GM21423 (cell line): ENCODE results near the gene SERPINA3.

Source experiments
- ATAC-seq: cut with Tn5 transposase; IDR thresholded peaks from one replicate; pipeline ENCODE4 v1.9.1; 2021; ENCODE audit warnings: mild to moderate bottlenecking, moderate library complexity; ENCODE audit not compliant: unreplicated experiment

SERPINA3 gene

DNA sequence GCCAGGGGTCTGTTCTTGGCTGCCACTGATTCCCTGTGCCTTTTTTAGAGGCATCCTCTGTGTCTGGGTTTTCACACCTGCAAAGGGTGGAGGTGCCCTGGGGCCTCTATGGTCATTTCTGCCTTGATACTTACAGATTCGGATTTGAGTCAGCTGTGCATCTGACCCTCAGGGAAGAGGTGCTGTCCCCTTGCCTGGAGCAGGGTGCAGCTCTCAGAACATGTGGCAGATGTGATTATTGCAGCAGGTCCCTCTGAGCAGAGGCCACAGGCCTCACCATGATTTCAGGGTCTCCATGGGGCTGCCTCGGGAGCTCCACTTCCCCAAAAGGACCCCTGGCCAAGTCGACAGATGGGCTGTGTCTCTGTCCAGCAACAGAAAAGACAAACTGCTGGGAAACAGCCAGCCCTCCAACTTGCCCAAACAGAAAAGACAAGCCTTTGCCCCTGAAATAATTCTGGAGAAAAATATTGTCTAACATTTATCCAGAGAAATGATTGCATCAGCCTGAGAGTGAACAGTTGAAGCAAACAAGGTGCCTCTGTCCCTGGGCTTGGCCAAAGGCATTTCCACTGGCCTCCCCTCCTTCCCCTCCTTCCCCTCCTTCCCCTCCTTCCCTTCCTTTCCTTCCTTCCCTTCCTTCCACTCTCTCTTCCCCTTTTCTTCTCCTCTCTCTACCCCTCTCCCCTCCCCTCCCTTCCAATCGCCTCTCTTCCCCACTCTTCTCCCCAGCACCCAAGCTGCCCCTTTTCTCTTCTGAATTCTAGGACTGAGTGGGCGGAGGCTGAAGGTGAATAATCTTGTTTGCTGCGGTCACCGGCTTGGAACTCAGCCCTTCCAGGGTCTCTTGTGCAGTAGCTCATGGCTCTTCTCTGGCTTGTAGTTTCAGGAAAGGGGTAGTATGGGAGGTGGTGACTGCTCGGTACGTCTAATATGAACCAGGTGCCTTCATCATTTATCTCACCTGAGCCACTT, 676 bp downstream of the SERPINA3 start:
- ATAC-seq = no peak

DNA sequence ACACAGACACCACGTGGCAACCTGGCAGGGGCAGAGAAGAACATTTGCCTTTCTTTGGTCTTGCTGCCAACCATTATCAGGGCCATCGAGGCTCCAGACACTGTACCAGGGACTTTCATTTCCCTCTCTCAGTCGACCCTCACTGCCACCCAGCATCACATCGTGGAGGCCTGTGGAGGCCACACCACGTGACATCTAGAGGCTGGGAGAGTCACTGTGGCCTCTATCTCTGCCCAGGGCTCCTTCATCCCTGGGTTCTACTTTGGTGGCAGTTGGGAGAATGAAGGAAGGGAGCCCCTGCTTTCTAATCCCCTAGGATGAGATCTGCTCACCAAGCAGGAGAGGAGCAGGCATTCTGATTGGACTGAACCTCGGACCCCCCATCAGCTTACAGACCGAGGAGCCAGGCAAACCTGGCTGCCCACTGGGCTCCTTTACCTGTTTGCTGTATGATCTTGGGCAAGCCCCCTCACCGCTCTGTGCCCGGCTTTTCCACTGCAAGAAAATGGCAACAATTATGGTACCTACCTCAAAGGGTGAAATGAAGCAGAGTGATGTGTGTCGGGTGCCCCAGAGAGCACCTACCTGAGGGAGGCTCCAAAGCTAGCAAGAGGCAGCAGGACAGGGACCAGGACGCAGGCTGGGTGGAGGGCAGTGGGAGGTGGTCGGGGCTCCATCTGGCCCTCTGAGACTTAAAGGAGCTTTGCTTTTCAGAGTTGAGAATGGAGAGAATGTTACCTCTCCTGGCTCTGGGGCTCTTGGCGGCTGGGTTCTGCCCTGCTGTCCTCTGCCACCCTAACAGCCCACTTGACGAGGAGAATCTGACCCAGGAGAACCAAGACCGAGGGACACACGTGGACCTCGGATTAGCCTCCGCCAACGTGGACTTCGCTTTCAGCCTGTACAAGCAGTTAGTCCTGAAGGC, 1.8 kb downstream of the SERPINA3 start:
- ATAC-seq = no peak

DNA sequence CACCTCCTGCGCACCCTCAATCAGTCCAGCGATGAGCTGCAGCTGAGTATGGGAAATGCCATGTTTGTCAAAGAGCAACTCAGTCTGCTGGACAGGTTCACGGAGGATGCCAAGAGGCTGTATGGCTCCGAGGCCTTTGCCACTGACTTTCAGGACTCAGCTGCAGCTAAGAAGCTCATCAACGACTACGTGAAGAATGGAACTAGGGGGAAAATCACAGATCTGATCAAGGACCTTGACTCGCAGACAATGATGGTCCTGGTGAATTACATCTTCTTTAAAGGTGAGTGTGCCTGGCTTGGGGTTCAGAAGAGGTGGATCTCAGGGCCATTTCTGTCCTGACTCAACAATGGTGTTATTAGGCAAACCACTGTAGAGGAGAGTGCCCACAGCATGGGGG, 2.6 kb downstream of the SERPINA3 start:
- no peak for ATAC-seq

DNA sequence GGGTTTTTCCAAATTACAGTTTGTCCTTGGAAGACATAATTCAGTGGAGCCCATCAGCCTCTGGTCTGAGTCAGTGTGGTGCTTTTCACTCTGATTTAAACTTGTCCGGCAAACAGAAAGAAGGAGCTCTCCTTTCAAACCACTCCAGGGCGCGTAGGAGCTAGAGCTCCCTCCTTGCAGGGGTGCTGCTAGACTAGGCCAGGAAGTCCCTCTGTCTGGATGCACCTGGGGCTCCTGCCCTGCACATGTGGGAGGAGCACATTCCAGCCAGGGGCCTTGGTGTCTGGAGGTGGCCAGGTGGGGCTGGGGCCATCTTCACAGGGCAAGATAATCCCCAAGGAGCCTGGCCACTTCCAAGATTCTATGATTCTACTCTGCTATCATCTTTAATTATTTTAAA, 3.1 kb downstream of the SERPINA3 start:
- no peak for ATAC-seq

DNA sequence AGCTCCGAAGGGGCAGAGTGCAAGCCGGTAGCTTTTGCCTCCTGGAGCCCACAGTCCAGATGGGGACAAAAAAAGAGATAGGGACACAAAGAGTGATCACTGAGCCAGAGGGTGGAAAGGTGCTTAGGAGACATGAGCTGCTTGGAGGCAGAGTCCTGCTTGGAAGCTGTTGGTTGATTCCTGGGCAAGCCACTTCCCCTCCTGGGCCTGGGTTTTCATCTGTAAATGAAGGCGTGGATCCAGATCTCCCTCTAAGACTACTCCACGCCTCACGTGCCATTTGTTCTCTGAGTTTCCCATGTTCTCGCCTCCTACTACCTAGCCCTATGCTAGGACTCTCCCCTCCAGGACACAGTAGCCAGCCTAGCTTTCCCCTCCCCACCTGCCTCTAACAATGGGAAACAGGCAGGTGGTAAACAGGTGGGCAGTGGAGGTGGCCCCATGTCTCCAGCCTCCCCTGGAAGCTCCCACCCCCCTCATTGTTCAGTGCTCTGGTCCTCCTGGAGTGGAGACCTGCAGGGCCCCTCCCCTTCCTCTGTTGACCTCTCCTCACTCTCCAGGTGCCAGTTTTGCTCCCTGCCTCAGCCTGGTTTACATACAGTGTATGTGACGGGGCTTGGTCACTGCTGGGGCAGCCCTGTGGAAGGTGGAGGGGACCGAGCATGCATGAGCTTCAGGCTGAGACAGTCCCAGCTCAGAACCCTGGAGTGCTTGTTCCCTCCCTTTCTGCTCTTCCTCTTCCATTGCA, 3.8 kb downstream of the SERPINA3 start:
- no peak for ATAC-seq

DNA sequence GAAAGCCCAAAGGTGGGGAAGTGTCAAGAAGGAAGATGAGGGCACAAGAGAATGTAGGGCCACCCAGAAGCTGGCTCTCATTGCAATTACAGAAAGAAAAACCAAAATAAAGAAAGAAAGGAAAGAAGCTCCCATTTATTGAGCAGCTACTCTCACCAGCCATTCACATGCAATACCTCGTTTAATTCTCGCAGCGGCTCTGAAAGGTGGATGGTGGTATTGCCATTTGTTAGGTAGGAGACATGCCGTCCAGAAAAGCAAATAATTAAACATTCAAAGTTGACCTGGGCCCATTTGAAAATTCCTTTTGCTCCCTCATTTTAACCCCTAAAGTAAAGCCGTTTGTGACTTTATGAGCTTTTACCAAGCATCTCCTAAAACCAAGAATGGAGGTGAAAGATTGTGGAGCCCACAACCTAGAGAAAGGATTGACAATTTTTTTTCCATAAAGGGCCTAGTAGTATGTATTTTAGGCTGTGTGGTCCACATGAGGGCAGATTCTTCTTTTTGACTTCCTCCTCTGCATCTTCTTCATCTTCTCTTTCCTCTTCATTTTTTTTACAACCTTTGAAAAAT, 5.3 kb downstream of the SERPINA3 start:
- no peak for ATAC-seq

DNA sequence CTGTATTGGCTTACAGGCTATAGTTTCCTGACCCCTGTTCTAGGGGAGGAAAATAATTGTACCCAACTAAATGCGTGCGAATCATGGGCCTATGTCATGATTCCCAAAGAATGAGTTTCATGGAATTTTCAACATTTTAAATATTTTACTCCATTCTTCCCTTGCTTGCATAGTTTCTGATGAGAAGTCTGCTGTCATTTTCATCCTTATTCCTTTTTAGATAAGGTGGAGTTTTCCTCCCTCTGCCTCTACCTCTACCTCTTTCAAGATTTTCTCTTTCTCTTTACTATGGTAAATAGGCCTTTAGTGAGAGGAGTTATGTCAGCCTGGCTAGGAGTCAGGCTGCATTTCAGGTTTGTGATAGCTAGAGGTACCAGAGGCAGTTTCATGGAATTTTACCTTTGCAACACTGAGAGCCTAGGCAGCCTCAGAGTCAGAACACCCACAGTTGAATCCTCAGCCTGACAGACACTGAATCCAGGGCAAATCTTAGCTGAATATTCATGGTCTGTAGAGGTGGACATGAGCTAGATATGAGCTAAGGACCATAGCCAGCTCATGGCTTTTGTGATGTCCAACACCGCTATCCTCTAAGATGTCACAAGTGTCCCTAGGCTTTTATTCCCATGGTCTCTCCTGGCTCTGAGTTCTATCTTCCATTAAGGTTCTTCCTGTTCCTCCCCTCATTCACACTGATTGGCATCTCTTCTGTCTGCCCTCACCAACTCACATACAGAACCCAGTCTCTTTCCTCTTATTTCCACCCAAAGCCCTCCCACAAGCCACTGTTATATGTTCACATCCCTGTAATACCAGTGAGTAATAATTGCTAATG, 6.0 kb downstream of the SERPINA3 start:
- ATAC-seq = no peak

DNA sequence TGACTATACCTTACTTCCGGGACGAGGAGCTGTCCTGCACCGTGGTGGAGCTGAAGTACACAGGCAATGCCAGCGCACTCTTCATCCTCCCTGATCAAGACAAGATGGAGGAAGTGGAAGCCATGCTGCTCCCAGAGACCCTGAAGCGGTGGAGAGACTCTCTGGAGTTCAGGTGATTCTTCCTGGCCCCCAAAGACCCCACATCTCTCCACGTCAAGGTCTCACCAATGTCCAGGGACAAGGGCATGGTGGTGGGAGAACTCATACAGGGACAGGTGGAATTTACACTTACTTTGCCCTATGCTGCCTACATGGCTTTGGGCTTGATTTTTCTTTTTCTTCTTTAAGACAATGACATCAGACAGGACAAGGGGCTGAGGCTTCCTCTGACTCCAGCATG, 7.1 kb downstream of the SERPINA3 start:
- ATAC-seq = no peak

DNA sequence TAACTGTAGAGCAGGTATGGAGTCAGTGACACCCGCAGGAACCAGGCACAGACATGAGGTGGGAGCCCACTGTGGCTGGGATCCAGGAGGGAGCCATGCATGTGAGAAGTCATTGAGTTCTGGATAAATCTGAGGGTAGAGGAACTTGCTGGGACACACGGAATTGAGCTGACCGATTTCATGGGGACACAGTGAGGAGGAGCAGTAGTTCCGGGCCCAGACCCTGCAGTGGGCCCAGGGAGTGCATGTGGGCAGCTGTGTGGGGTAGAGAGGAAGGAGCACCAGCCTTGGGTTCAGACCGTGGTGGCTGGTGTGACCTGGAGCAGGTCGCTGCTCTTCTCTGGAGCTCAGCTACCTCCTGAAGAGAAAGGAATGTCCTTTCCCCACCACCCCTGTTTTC, 8.4 kb downstream of the SERPINA3 start:
- ATAC-seq = no peak

DNA sequence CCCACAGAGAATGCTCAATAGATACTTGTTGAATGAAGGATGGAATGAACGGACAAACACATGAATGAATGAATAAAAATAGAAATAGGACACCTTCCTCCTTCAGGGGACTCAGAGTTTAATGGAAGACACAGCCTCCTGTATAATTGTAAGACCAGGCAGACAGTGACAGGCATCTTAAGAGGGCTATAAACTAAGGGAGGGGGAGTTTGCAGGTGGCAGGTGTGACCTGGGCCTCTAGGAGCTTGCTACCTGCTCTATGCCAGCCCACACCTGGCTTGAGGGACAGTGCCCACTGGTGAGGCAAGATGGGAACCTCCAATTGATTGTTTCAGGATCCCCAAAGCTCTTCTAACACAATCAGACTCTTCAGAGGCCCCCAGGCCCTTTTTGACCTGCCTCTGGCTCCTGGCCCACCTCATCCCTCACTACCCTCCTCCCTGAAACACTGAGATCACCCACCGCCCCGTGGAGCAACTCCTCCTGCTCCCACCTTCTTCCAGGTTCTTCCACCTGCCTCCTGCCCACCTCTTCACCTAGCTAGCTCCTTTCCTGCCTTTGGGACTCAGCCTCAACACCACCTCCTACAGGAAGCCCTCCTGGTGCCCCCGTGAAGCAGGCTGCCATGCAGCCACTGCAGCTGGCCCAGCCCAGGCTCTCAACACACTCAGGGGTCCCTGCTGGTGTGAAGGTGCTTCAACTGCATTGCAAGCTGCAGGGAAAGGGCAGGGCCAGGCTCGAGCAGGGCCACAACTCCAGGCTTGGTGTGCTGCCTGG, 9.4 kb downstream of the SERPINA3 start:
- ATAC-seq = no peak

DNA sequence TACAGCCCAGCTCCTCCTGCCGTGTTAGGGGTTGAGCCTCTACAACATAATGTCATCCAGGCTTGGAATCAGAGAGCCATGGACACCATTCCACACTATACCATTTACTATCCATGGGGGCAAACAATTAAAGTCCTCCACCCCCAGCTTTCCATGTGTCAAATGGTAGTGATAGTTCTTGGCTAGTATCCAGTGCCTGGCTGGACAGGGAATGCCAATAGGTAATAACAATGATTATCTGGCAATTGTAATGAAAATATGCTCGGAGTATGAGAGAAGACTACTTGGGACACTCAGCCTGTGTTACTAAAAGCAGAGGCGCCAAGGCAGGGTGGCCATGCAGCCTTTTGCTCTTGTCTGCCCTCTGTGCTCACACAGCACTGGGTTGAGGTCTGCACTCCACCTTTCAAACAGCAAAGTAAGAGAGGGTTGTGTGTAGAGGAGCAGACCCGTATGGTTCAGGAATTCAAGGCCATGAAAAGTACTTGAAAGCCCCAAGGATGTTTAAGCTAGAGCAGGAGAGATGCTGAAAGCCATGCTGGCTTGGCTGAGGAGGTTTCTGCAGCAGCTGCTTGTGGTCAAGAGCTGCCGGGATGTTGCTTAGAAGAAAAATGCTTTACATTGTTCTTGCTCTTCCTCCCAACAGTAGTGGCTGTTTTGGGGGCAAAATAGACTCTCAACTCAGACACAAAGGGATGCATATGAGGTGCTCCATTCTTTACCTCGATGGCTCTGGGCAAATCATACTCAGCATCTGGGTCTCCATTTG, 10.6 kb downstream of the SERPINA3 start:
- no peak for ATAC-seq

DNA sequence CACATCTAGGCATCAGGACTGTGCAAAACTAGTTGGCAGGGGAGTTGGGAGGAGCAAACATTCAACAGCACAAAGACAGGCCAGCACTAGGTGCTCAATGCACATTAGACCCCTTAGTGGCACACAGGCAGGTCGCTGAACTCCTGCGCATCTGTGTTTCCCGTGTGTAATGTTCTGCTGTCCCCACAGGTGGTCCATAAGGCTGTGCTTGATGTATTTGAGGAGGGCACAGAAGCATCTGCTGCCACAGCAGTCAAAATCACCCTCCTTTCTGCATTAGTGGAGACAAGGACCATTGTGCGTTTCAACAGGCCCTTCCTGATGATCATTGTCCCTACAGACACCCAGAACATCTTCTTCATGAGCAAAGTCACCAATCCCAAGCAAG, 11.2 kb downstream of the SERPINA3 start:
- ATAC-seq = no peak

DNA sequence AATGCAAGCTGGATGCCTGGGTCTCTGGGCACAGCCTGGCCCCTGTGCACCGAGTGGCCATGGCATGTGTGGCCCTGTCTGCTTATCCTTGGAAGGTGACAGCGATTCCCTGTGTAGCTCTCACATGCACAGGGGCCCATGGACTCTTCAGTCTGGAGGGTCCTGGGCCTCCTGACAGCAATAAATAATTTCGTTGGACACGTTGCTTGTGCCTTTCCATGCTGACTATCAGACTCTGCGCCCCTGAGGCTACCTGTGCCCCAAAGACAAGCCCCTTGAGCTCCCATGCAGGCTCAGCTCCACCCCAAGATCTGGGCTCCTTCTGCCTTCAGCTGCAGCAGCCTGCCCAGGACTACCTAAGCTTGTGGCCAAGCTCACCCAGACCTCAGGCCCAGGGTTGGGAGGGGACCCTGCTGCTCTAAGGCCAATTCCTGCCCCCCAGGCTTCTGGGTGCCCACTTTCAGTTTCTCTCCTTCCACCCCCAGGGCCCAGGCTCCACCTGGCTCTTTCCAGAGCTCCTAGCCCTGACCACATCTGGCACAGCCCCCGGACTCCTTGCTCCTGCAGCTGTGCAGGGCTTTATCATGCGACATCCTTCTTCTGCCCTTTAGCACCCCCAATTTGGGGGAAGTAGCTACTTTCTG, 11.8 kb downstream of the SERPINA3 start:
- no peak for ATAC-seq

DNA sequence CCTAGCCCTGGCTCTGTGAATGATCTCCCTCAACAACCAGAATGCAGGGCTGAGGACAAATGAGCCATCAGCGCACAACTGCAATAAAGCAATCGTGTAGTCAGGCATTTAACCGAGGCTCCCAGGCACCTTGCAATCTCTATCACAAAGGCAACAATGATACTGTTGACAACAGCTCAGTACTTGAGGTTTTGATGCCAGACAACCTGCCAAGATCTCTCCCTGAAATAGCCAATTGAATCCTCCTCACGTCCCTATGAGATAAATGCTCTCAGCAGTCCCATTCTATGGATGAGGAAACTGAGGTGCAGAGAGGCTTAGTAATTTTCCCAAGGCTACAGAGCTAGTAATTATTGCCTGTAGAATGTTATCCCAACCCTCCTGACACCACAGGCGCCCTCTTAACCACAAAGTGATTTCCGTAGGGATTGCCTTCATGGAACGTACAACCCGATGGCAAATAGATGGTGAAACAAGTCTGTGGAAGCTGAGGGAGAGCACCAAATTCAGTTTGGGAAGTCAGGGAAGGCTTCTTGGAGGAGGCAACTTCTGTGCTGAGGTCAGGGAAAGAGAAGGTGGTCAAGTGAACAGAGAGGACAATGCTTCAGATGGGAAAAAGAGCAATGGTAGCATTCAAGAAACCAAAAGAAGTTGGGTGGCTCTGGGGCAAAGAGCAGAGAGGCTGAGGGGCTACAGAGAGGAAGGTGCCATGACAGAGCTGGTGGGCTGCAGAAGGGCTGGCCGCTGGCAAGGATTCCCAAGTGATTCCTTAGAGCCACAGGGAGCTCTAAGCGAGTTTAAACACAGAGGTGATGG, 12.6 kb downstream of the SERPINA3 start:
- no peak for ATAC-seq

DNA sequence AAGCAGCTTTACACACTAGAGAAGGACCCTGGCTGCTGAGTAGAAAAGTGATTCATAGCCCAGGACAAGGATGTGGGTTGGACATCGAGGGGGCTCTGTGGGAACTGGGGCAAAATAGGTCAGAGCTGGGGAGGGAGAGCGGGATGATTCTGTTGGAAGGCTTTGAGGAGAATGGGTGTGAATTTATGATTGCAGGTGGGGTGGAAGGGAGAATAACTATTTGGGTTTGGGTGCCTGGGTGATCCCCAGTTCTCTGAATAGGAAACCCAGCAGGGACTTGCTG, 13.1 kb downstream of the SERPINA3 start:
- no peak for ATAC-seq

DNA sequence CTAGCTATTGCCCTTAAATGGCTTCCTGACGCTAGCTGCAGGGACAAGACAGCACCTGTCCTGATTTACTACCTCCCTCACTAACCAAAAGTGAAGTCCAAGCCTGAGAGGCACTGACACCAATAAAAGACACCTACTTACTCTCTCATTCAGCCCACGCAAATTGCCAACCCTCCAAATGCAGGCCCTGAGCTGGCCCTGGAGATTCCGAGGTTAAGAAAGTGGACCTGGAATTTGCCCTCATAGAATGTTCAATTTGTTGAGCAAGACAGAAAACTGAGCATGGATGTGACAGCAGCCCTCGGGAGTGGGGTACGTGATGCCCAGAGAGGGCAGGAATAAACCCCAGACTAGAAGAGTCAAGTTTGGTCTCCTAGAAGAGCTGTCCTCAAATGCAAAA, 16.4 kb downstream of the SERPINA3 start:
- no peak for ATAC-seq

DNA sequence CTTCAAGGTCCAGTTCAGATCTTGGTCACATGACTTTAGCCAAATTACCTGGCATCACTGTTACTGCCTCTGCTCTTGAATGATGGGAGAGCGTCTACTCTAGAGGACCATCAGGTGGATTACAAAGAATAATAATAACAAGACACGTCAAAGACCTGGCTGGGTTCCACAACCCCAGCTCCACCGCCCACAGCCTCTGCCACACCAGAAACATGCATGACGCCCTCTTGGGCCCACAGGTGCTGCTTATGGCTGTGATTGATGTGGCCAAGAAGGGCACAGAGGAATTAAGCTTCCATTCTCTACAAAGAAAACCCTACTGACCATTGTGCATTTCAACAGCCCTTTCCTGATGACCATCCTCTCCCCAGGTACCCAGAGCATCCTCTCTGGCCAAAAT, 18.2 kb downstream of the SERPINA3 start:
- no peak for ATAC-seq
